ENCODE data around the gene RPS27L. TPM values are rescaled to one million over a fixed set of nuclear protein-coding genes. Genes with fewer than 3 reads are reported as not detected.

RPS27L gene
- total RNA-seq, 4 donors from 2014 or later, result 23.7 to 89.6 (median 43.8) TPM

DNA sequence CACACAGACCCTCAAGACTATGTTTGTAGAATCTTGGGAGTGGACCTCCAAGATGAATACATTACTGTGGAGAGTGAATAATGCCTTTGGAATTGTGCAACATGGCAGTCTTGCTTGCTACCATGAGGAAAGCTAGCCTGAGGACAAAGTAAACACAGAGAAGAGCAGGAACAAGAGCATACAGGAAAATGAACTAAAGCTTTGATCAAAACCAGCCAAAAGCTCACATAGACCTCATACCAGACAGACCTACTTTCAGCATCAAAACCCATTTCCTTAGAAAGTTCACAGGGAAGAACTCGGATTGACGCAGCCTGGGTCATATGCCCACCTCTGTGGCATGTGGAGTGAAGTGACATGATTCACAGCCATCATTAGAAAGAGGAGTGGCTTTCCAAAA lies 28.8 kb upstream of the RPS27L start:
- Histone ChIP-seq H3K4me3 (no peak overlapping the region), H3K4me1 (peaks cover 0 to 45% (median 7%) of the 10 kb centered on the region in 3 donors), H3K27ac (no peak overlapping the region), H3K36me3 (no peaks in the 10 kb centered on the region), H3K9me3 (no peaks in the 10 kb centered on the region), H3K27me3 (no peaks in the 10 kb centered on the region)
- TF ChIP-seq, protein P1, sequence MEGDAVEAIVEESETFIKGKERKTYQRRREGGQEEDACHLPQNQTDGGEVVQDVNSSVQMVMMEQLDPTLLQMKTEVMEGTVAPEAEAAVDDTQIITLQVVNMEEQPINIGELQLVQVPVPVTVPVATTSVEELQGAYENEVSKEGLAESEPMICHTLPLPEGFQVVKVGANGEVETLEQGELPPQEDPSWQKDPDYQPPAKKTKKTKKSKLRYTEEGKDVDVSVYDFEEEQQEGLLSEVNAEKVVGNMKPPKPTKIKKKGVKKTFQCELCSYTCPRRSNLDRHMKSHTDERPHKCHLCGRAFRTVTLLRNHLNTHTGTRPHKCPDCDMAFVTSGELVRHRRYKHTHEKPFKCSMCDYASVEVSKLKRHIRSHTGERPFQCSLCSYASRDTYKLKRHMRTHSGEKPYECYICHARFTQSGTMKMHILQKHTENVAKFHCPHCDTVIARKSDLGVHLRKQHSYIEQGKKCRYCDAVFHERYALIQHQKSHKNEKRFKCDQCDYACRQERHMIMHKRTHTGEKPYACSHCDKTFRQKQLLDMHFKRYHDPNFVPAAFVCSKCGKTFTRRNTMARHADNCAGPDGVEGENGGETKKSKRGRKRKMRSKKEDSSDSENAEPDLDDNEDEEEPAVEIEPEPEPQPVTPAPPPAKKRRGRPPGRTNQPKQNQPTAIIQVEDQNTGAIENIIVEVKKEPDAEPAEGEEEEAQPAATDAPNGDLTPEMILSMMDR (IDR thresholded peaks at IDR 0.05), result no peak
- TF ChIP-seq POLR2A (IDR thresholded peaks at IDR 0.05), result no peak
- DNase-seq, result no peak
- WGBS, 2 donors, result 48 to 50% methylated on average over 2 of the region's 2 CpGs
- intact Hi-C loops (cut with DNase I), result no loop called here

GRCh38 chr15:63185206-63185605 lies 27.9 kb upstream of the RPS27L start:
- H3K27me3 ChIP-seq, result no peaks in the 10 kb centered on the region
- no peak for DNase-seq
- no peaks in the 10 kb centered on the region for H3K9me3 ChIP-seq
- 38 to 64% methylated on average over 2 of the region's 2 CpGs for WGBS, 2 donors
- intact Hi-C loops (cut with DNase I), result no loop called here
- H3K4me3 ChIP-seq, result no peak overlapping the region
- TF ChIP-seq, protein P1 (IDR thresholded peaks at IDR 0.05), result no peak
- TF ChIP-seq POLR2A (IDR thresholded peaks at IDR 0.05), result no peak
- no peak overlapping the region for H3K27ac ChIP-seq
- H3K4me1 ChIP-seq, result peaks cover 0 to 36% (median 7%) of the 10 kb centered on the region in 3 donors
- H3K36me3 ChIP-seq, result no peaks in the 10 kb centered on the region

DNA sequence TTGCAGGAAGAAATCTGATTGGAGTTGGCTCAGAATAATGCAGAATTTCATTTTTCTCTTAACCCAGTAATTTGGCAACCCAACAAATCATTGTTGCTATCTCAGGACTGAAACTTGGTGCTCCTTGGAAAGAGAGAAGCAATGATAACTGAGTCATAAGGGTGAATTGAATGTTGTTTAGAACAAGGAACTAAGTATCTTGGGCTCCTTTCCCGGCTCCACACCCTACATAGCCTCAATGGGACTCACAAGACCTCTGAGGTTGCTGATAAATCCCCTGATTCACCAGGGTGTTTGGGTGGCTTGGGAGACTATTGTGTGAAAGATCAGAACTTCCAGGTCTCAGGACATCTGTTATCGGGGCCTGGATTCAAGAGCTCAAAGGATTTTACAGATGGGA lies 24.4 kb upstream of the RPS27L start:
- no peaks in the 10 kb centered on the region for H3K36me3 ChIP-seq
- intact Hi-C loops (cut with DNase I), result no loop called here
- no peak overlapping the region for H3K27ac ChIP-seq
- H3K4me1 ChIP-seq, result peaks cover 0 to 14% (median 3%) of the 10 kb centered on the region in 3 donors
- no peak for DNase-seq
- no peak for TF ChIP-seq POLR2A (IDR thresholded peaks at IDR 0.05)
- TF ChIP-seq, protein P1 (IDR thresholded peaks at IDR 0.05), result no peak
- H3K27me3 ChIP-seq, result no peaks in the 10 kb centered on the region
- no peak overlapping the region for H3K4me3 ChIP-seq
- H3K9me3 ChIP-seq, result no peaks in the 10 kb centered on the region
- WGBS, 2 donors, result 44 to 54% methylated on average over 2 of the region's 2 CpGs

DNA sequence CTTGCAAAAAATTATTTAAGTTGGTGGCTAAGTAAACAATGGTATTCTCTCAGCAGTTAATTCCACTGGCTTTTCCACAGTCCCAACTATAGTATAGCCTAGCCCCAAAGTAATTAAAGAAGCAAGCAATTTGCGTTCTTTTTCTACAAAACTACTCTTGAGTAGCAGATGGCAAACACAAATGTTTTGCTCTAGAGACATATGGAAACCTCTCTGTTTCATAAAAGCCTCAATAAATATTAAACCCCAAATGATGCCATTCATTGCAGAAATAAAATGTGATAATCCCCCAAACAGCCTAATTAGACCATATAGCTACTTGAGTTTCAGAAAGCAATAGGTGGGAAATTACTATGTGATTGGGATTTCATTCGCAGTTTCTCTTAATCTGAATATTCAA lies 23.5 kb upstream of the RPS27L start:
- Histone ChIP-seq H3K9me3 (no peaks in the 10 kb centered on the region), H3K4me1 (peaks cover 0 to 5% (median 0%) of the 10 kb centered on the region in 3 donors), H3K27ac (no peak overlapping the region), H3K36me3 (no peaks in the 10 kb centered on the region), H3K4me3 (no peak overlapping the region), H3K27me3 (no peaks in the 10 kb centered on the region)
- intact Hi-C loops (cut with DNase I), result no loop called here
- DNase-seq, result no peak
- 95% methylated on average over 2 of the region's 2 CpGs for WGBS, 2 donors
- TF ChIP-seq POLR2A (IDR thresholded peaks at IDR 0.05), result no peak
- TF ChIP-seq, protein P1 (IDR thresholded peaks at IDR 0.05), result no peak

DNA sequence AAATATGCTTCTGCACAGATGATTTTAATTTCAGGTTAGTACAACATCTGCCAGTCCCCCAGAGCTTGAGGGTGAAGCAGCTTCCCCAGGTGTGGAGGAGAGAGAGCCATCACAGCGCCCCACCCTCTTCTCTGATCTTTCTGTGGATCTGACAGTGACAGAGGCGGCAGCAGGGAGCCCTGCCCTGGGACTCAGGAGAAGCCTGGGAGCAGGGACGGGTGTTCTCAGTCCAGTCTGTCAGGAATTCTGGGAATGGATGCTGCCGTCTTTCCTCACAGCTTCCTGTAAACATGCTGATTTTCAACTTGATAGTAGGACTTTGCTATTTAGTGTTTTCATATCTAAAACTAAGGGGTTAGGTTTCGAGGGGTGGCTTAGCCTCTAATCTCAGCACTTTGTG lies 20.8 kb upstream of the RPS27L start:
- H3K27me3 ChIP-seq, result no peaks in the 10 kb centered on the region
- 20 to 62% methylated on average over 2 to 5 of the region's 5 CpGs for WGBS, 2 donors
- DNase-seq, result no peak
- H3K27ac ChIP-seq, result no peak overlapping the region
- H3K9me3 ChIP-seq, result no peaks in the 10 kb centered on the region
- H3K4me3 ChIP-seq, result no peak overlapping the region
- intact Hi-C loops (cut with DNase I), result no loop called here
- TF ChIP-seq POLR2A (IDR thresholded peaks at IDR 0.05), result no peak
- TF ChIP-seq, protein P1 (IDR thresholded peaks at IDR 0.05), result no peak
- H3K36me3 ChIP-seq, result no peaks in the 10 kb centered on the region
- peaks cover 0 to 4% (median 0%) of the 10 kb centered on the region in 3 donors for H3K4me1 ChIP-seq

All from esophagus squamous epithelium (tissue), 5 donors.